HG02798 (cell line): ENCODE measurements around the gene ALPG.
"Not testable (repeated sequence)": the region's sequence is repeated elsewhere in the genome, so short reads cannot be mapped to it uniquely, and the experiment has no call there.

Experiments used
- ATAC-seq: cut with Tn5 transposase; IDR thresholded peaks from one replicate; pipeline ENCODE4 v1.9.1; 2021; ENCODE audit warnings: mild to moderate bottlenecking; ENCODE audit not compliant: unreplicated experiment, poor library complexity

ALPG gene

GRCh38 chr2:232418056-232418455, 11.4 kb downstream of the ALPG start:
- no peak for ATAC-seq

- ATAC-seq: no peak
These were observed 12.0 kb downstream of the ALPG start for GRCh38 chr2:232418466-232419244.

- ATAC-seq: no peak
These were observed 12.8 kb downstream of the ALPG start for GRCh38 chr2:232419245-232420072.

GRCh38 chr2:232420073-232420454, 13.4 kb downstream of the ALPG start:
- no peak for ATAC-seq

GRCh38 chr2:232420463-232421188, 14.0 kb downstream of the ALPG start:
- ATAC-seq: no peak

- ATAC-seq: no peak
These were observed 14.6 kb downstream of the ALPG start for GRCh38 chr2:232421189-232421785.

GRCh38 chr2:232422051-232422450, 15.4 kb downstream of the ALPG start:
- ATAC-seq: no peak

- not testable (repeated sequence) for ATAC-seq
These were observed 16.4 kb downstream of the ALPG start for GRCh38 chr2:232422996-232423395.

GRCh38 chr2:232423407-232423806, 16.8 kb downstream of the ALPG start:
- not testable (repeated sequence) for ATAC-seq

GRCh38 chr2:232431705-232432590, 25.3 kb downstream of the ALPG start:
- no peak for ATAC-seq

GRCh38 chr2:232432598-232433184, 26.0 kb downstream of the ALPG start:
- ATAC-seq: no peak

- ATAC-seq: not testable (repeated sequence)
These were observed 27.0 kb downstream of the ALPG start for GRCh38 chr2:232433622-232434021.

GRCh38 chr2:232434091-232434490, 27.4 kb downstream of the ALPG start:
- ATAC-seq: no peak

GRCh38 chr2:232434563-232435374, 28.1 kb downstream of the ALPG start:
- no peak for ATAC-seq

GRCh38 chr2:232435375-232435648, 28.7 kb downstream of the ALPG start:
- ATAC-seq: no peak

- no peak for ATAC-seq
These were observed 29.2 kb downstream of the ALPG start for GRCh38 chr2:232435805-232436204.

- ATAC-seq: no peak
These were observed 29.9 kb downstream of the ALPG start for GRCh38 chr2:232436381-232437194.

- ATAC-seq: no peak
These were observed 30.5 kb downstream of the ALPG start for GRCh38 chr2:232437195-232437571.
